Activated B cell treated with CpG ODN at 0.5 μM for 24 hours (primary cell): ENCODE measurements around the gene ANO8. TPM values are rescaled to one million over a fixed set of nuclear protein-coding genes. Genes with fewer than 3 reads are reported as not detected.

Experiments
- ATAC-seq: fragments of 200-7000 bp; cut with Tn5 transposase; one replicate; pipeline ENCODE4 v1.10.0; 2021; ENCODE audit warnings: low read depth, mild to moderate bottlenecking, moderate library complexity
- CTCF ChIA-PET: fragments of 350-600 bp; sonication (Branson Sonifier 250); formaldehyde crosslinking; loops from one replicate; lab custom pipeline; 2021; ENCODE audit warnings: antibody characterized with exemption; lab: Charles Lee
- POLR2A ChIA-PET: fragments of 350-600 bp; sonication (Branson Sonifier 250); formaldehyde crosslinking; loops from one replicate; lab custom pipeline; 2021; ENCODE audit warnings: antibody characterized with exemption; lab: Charles Lee
- DNase-seq: peaks from one replicate; pipeline ENCODE4 v3.0.0; 2022
- H3K27ac Mint-ChIP-seq: one replicate; pipeline ENCODE4 v1.8.0; 2020; ENCODE audit warnings: mixed read lengths
- H3K27me3 Mint-ChIP-seq: one replicate; pipeline ENCODE4 v1.8.0; 2021; ENCODE audit warnings: mixed read lengths
- H3K36me3 Mint-ChIP-seq: one replicate; pipeline ENCODE4 v1.8.0; 2021; ENCODE audit warnings: low read depth, mixed read lengths
- H3K4me1 Mint-ChIP-seq: one replicate; pipeline ENCODE4 v1.8.0; 2021; ENCODE audit warnings: mixed read lengths
- H3K4me3 Mint-ChIP-seq: one replicate; pipeline ENCODE4 v1.8.0; 2020; ENCODE audit warnings: mild to moderate bottlenecking, mixed read lengths
- H3K9me3 Mint-ChIP-seq: one replicate; pipeline ENCODE4 v1.8.0; 2020; ENCODE audit warnings: mixed read lengths
- intact Hi-C: fragments of 100-400 bp; cut with micrococcal nuclease; formaldehyde crosslinking; loops from one replicate; pipeline ENCODE4 v1.15.1; 2024
- total RNA-seq: library from RNA; stranded (reverse); gene quantifications from 2 replicates; pipeline ENCODE4 v1.2.3, GENCODE V29; 2022
- TF ChIP-seq, protein P1 (sequence below): fragments of 200-600 bp; IDR thresholded peaks from one replicate; pipeline ENCODE4 v1.8.0; 2022; ENCODE audit warnings: antibody characterized with exemption, mild to moderate bottlenecking

ANO8 gene
- total RNA-seq, 1 donor from 2014 or later = 2.2 TPM

- H3K9me3 Mint-ChIP-seq = no peaks in the 10 kb centered on the region
- DNase-seq (no peak), ATAC-seq (no peak)
- peak overlapping the region; percentile 91 for H3K27ac Mint-ChIP-seq
- H3K4me1 Mint-ChIP-seq = peaks cover 53% of the 10 kb centered on the region
- TF ChIP-seq, protein P1, sequence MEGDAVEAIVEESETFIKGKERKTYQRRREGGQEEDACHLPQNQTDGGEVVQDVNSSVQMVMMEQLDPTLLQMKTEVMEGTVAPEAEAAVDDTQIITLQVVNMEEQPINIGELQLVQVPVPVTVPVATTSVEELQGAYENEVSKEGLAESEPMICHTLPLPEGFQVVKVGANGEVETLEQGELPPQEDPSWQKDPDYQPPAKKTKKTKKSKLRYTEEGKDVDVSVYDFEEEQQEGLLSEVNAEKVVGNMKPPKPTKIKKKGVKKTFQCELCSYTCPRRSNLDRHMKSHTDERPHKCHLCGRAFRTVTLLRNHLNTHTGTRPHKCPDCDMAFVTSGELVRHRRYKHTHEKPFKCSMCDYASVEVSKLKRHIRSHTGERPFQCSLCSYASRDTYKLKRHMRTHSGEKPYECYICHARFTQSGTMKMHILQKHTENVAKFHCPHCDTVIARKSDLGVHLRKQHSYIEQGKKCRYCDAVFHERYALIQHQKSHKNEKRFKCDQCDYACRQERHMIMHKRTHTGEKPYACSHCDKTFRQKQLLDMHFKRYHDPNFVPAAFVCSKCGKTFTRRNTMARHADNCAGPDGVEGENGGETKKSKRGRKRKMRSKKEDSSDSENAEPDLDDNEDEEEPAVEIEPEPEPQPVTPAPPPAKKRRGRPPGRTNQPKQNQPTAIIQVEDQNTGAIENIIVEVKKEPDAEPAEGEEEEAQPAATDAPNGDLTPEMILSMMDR = no peak
- CTCF ChIA-PET = interaction anchor here (1.6 kb wide), 1 partner anchor 14 kb away, joined by 14 read pairs; no protein-coding TSS in a partner anchor
- H3K36me3 Mint-ChIP-seq = peaks cover 7% of the 10 kb centered on the region
- no peaks in the 10 kb centered on the region for H3K27me3 Mint-ChIP-seq
- POLR2A ChIA-PET = interaction anchor here (0.5 to 1.0 kb wide), 4 partner anchors 27 to 857 kb away, joined by 3 to 5 read pairs (median 4); partner anchors contain the start of gene USE1
- intact Hi-C loops = loop anchor here (5.0 to 10.0 kb wide), 2 partner anchors 411 to 719 kb away; no protein-coding TSS in a partner anchor
- peak overlapping the region; percentile 88 for H3K4me3 Mint-ChIP-seq
Measured at GRCh38 chr19:17306285-17306714, 28.4 kb downstream of the ANO8 start.

DNA sequence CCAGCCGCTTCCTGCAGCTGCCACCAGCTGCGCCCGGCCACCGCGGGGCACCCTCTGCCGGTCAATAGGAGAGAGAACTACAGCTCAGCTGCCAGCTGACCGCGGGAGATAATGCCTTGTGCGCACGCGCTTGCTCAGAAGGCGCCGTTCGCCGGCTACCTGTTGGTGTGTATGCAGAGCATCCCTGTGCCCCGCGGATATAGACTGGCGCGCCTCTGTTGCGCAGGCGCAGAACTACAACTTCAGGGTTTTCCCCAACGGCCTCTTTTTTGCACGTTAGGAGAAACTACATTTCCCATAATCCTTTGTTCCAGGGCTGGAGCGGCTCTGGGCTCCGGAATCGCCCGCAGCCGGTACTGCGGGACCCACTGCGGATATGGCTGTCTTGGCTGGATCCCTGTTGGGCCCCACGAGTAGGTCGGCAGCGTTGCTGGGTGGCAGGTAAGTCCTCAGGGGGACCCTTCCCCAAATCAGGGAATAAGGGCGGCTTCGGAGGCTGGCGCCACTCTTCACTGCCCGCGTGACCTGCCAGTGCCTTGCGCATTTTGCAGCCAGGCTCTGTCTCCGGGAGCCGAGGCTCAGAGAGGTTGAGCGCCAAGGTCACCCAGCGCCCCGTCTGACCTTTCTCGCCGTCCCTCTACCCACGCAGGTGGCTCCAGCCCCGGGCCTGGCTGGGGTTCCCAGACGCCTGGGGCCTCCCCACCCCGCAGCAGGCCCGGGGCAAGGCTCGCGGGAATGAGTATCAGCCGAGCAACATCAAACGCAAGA is 29.0 kb downstream of the ANO8 start, which contains the start of gene MRPL34:
MRPL34 (plus strand) TSS at position 356 of the 768 bp plus-strand sequence; CDS start at position 377, 21 bp downstream.
- Mint-ChIP-seq H3K27ac (peak within 1 kb of the TSS; percentile 91), H3K4me1 (peaks cover 51% of the 10 kb centered on the region), H3K4me3 (peak within 1 kb of the TSS; percentile 88), H3K27me3 (no peaks in the 10 kb centered on the region), H3K9me3 (no peaks in the 10 kb centered on the region), H3K36me3 (peaks cover 7% of the 10 kb centered on the region)
- CTCF ChIA-PET = interaction anchor here (0.7 to 2.3 kb wide), 13 partner anchors 11 to 240 kb away, joined by 3 to 14 read pairs (median 4); partner anchors contain the start of genes ANKLE1, ANO8 and BABAM1
- ATAC-seq (peak; percentile 69), DNase-seq (peak; percentile 88)
- POLR2A ChIA-PET = interaction anchor here (0.5 to 1.2 kb wide), 26 partner anchors 13 to 1227 kb away, joined by 3 to 19 read pairs (median 4); partner anchors contain the start of genes ANO8, BABAM1, MVB12A and USE1
- intact Hi-C loops = loop anchor here (1.0 to 10.0 kb wide), 7 partner anchors 13 to 718 kb away; partner anchors contain the start of genes BABAM1 and GTPBP3
- TF ChIP-seq, protein P1 = no peak

GRCh38 chr19:17305216-17305516 is 29.5 kb downstream of the ANO8 start:
- H3K9me3 Mint-ChIP-seq = no peaks in the 10 kb centered on the region
- peaks cover 45% of the 10 kb centered on the region for H3K4me1 Mint-ChIP-seq
- intact Hi-C loops = loop anchor here (1.0 to 10.0 kb wide), 7 partner anchors 13 to 718 kb away; partner anchors contain the start of genes BABAM1 and GTPBP3
- peak overlapping the region; percentile 91 for H3K27ac Mint-ChIP-seq
- peaks cover 9% of the 10 kb centered on the region for H3K36me3 Mint-ChIP-seq
- CTCF ChIA-PET = interaction anchor here (0.7 to 2.3 kb wide), 13 partner anchors 11 to 239 kb away, joined by 3 to 14 read pairs (median 4); partner anchors contain the start of genes ANKLE1, ANO8 and BABAM1
- H3K4me3 Mint-ChIP-seq = peak overlapping the region; percentile 88
- DNase-seq (no peak), ATAC-seq (no peak)
- TF ChIP-seq, protein P1 = no peak
- POLR2A ChIA-PET = interaction anchor here (0.5 to 1.2 kb wide), 23 partner anchors 12 to 1226 kb away, joined by 3 to 19 read pairs (median 5); partner anchors contain the start of genes ANO8, BABAM1, MVB12A and USE1
- H3K27me3 Mint-ChIP-seq = no peaks in the 10 kb centered on the region

GRCh38 chr19:17304386-17305215 is 30.1 kb downstream of the ANO8 start:
- Mint-ChIP-seq H3K27ac (peak overlapping the region; percentile 91), H3K4me1 (peaks cover 44% of the 10 kb centered on the region), H3K27me3 (no peaks in the 10 kb centered on the region), H3K36me3 (peaks cover 8% of the 10 kb centered on the region), H3K9me3 (no peaks in the 10 kb centered on the region), H3K4me3 (peak overlapping the region; percentile 88)
- POLR2A ChIA-PET = interaction anchor here (0.6 to 1.6 kb wide), 23 partner anchors 12 to 1226 kb away, joined by 3 to 19 read pairs (median 5); partner anchors contain the start of genes ANO8, BABAM1, MVB12A and USE1
- ATAC-seq (no peak), DNase-seq (no peak)
- TF ChIP-seq, protein P1 = no peak
- CTCF ChIA-PET = interaction anchor here (0.7 to 2.3 kb wide), 16 partner anchors 10 to 239 kb away, joined by 3 to 14 read pairs (median 4); partner anchors contain the start of genes ANKLE1, ANO8 and BABAM1
- intact Hi-C loops = loop anchor here (1.0 to 10.0 kb wide), 7 partner anchors 12 to 717 kb away; partner anchors contain the start of genes BABAM1 and GTPBP3
